GM19239 (cell line): ENCODE data around the gene PEPD.

Source experiments
- DNase-seq: peaks from one replicate; pipeline ENCODE4 v3.0.0; 2011; ENCODE audit warnings: low spot score; ENCODE audit not compliant: insufficient read length
- FAIRE-seq: peaks from 2 replicates; lab custom pipeline; 2011; peaks lifted over from hg19 to GRCh38; lab: Jason Lieb, UNC

The PEPD gene

GRCh38 chr19:33392341-33393285 lies 129.0 kb downstream of the PEPD start:
- no peak for FAIRE-seq
- DNase-seq = no peak

- DNase-seq (no peak), FAIRE-seq (no peak)
These were observed 129.9 kb downstream of the PEPD start for GRCh38 chr19:33391631-33392249.

GRCh38 chr19:33390908-33391630 lies 130.5 kb downstream of the PEPD start:
- DNase-seq = no peak
- FAIRE-seq = no peak

GRCh38 chr19:33390101-33390907 lies 131.3 kb downstream of the PEPD start:
- FAIRE-seq (no peak), DNase-seq (no peak)

- no peak for DNase-seq
- FAIRE-seq = no peak
These were observed 132.0 kb downstream of the PEPD start for GRCh38 chr19:33389421-33390100.

- FAIRE-seq (no peak), DNase-seq (no peak)
These were observed 132.7 kb downstream of the PEPD start for GRCh38 chr19:33388725-33389420.

- FAIRE-seq = no peak
- DNase-seq = no peak
These were observed 133.3 kb downstream of the PEPD start for GRCh38 chr19:33388231-33388724.

GRCh38 chr19:33387351-33388230 lies 134.0 kb downstream of the PEPD start:
- FAIRE-seq (no peak), DNase-seq (no peak)

- DNase-seq = no peak
- no peak for FAIRE-seq
These were observed 135.2 kb downstream of the PEPD start for GRCh38 chr19:33386361-33386858.

GRCh38 chr19:33385956-33386355 lies 135.6 kb downstream of the PEPD start:
- DNase-seq = no peak

GRCh38 chr19:33384983-33385382 lies 136.6 kb downstream of the PEPD start:
- FAIRE-seq = no peak
- DNase-seq = no peak

More at GRCh38 chr19:33385956-33386355, 135.6 kb downstream of the PEPD start:
- no peak for FAIRE-seq

GRCh38 chr19:33383720-33384292 lies 137.8 kb downstream of the PEPD start:
- DNase-seq (no peak), FAIRE-seq (no peak)

GRCh38 chr19:33382982-33383381 lies 138.6 kb downstream of the PEPD start:
- DNase-seq (no peak), FAIRE-seq (no peak)

GRCh38 chr19:33382006-33382405 lies 139.6 kb downstream of the PEPD start:
- DNase-seq = no peak
- no peak for FAIRE-seq

- no peak for FAIRE-seq
- DNase-seq = no peak
These were observed 140.5 kb downstream of the PEPD start for GRCh38 chr19:33381101-33381500.

- DNase-seq = no peak
- FAIRE-seq = no peak
These were observed 142.3 kb downstream of the PEPD start for GRCh38 chr19:33379151-33379829.
